Astrocyte (in vitro differentiated cells and primary cell): ENCODE results near the gene MYOCD. TPM values are rescaled to one million over a fixed set of nuclear protein-coding genes. Genes with fewer than 3 reads are reported as not detected.
"Not testable (repeated sequence)": the region's sequence is repeated elsewhere in the genome, so short reads cannot be mapped to it uniquely, and the experiment has no call there.

Experiments
- DNase-seq: peaks from one replicate; pipeline ENCODE4 v3.0.0-alpha.2; 2010; ENCODE audit warnings: low read depth
- FAIRE-seq: peaks from 2 replicates; lab custom pipeline; 2011; peaks lifted over from hg19 to GRCh38; lab: Jason Lieb, UNC
- H2AFZ ChIP-seq: 2 replicates; pipeline ENCODE4 v1.6.0; 2012; ENCODE audit warnings: low read depth, low read length, inconsistent platforms
- H3K27ac ChIP-seq: 2 replicates; pipeline ENCODE4 v1.5.1; 2011; ENCODE audit warnings: low read depth, low read length, inconsistent platforms
- H3K27me3 ChIP-seq: 2 replicates; pipeline ENCODE4 v1.6.0; 2011; ENCODE audit warnings: low read length, inconsistent platforms; ENCODE audit not compliant: insufficient read depth
- H3K36me3 ChIP-seq: 2 replicates; pipeline ENCODE4 v1.5.1; 2011; ENCODE audit warnings: low read length, inconsistent platforms; ENCODE audit not compliant: insufficient read depth
- H3K4me1 ChIP-seq: 2 replicates; pipeline ENCODE4 v1.5.1; 2011; ENCODE audit warnings: low read length, inconsistent platforms; ENCODE audit not compliant: insufficient read depth
- H3K4me2 ChIP-seq: 2 replicates; pipeline ENCODE4 v1.6.0; 2012; ENCODE audit warnings: low read length, inconsistent platforms
- H3K4me3 ChIP-seq: 2 replicates; pipeline ENCODE4 v1.5.1; 2011; ENCODE audit warnings: low read depth, mild to moderate bottlenecking, low read length, inconsistent platforms; ENCODE audit not compliant: insufficient read depth
- H3K79me2 ChIP-seq: 2 replicates; pipeline ENCODE4 v1.6.0; 2012; ENCODE audit warnings: mild to moderate bottlenecking, low read length, inconsistent platforms; ENCODE audit not compliant: insufficient read depth
- H3K9ac ChIP-seq: 2 replicates; pipeline ENCODE4 v1.6.0; 2012; ENCODE audit warnings: mild to moderate bottlenecking, low read length, inconsistent platforms
- H3K9me3 ChIP-seq: 2 replicates; pipeline ENCODE4 v1.5.1; 2012; ENCODE audit warnings: low read depth, mild to moderate bottlenecking, low read length, inconsistent platforms; ENCODE audit not compliant: insufficient read depth
- H4K20me1 ChIP-seq: 2 replicates; pipeline ENCODE4 v1.6.0; 2012; ENCODE audit warnings: low read length, inconsistent platforms; ENCODE audit not compliant: insufficient read depth
- H3K27ac Mint-ChIP-seq: one replicate; pipeline ENCODE4 v1.8.0; 2021; ENCODE audit warnings: mild to moderate bottlenecking, mixed read lengths; ENCODE audit not compliant: unreplicated experiment
- H3K27me3 Mint-ChIP-seq: one replicate; pipeline ENCODE4 v1.8.0; 2021; ENCODE audit warnings: low read depth, mixed read lengths; ENCODE audit not compliant: unreplicated experiment
- H3K36me3 Mint-ChIP-seq: one replicate; pipeline ENCODE4 v1.8.0; 2021; ENCODE audit warnings: low read depth, mixed read lengths; ENCODE audit not compliant: unreplicated experiment
- H3K4me1 Mint-ChIP-seq: one replicate; pipeline ENCODE4 v1.8.0; 2021; ENCODE audit warnings: low read depth, mixed read lengths; ENCODE audit not compliant: unreplicated experiment
- H3K4me3 Mint-ChIP-seq: one replicate; pipeline ENCODE4 v1.8.0; 2021; ENCODE audit warnings: mild to moderate bottlenecking, moderate library complexity, mixed read lengths; ENCODE audit not compliant: unreplicated experiment
- H3K9me3 Mint-ChIP-seq: one replicate; pipeline ENCODE4 v1.8.0; 2021; ENCODE audit warnings: mild to moderate bottlenecking, mixed read lengths; ENCODE audit not compliant: unreplicated experiment
- CTCF ChIP-seq: IDR thresholded peaks from 2 replicates; pipeline ENCODE4 v1.5.1; 2011; ENCODE audit warnings: low read depth, mild to moderate bottlenecking, inconsistent platforms, low read length, moderate library complexity; ENCODE audit not compliant: insufficient read depth
- EZH2 ChIP-seq: IDR thresholded peaks from 2 replicates; pipeline ENCODE4 v1.6.1; 2012; ENCODE audit warnings: mild to moderate bottlenecking, low read length, inconsistent platforms; ENCODE audit not compliant: insufficient read depth
- total RNA-seq: library from RNA; stranded (reverse); gene quantifications from 2 replicates; pipeline ENCODE4 v1.2.1, GENCODE V29; 2021

The MYOCD gene
- total RNA-seq, 1 donor from 2014 or later: 2.8 TPM

- Mint-ChIP-seq H3K4me3 (no peak overlapping the region), H3K27me3 (no peaks in the 10 kb centered on the region), H3K36me3 (no peaks in the 10 kb centered on the region), H3K4me1 (peaks cover 22% of the 10 kb centered on the region), H3K27ac (peak overlapping the region; percentile 16), H3K9me3 (peaks cover 5% of the 10 kb centered on the region)
- Histone ChIP-seq H3K27me3 (no peaks in the 10 kb centered on the region), H3K4me1 (peaks cover 15% of the 10 kb centered on the region), H3K4me2 (no peak overlapping the region), H2AFZ (peak overlapping the region; percentile 29), H4K20me1 (no peaks in the 10 kb centered on the region), H3K4me3 (no peak overlapping the region), H3K36me3 (no peaks in the 10 kb centered on the region), H3K27ac (no peak overlapping the region), H3K79me2 (no peaks in the 10 kb centered on the region), H3K9me3 (no peaks in the 10 kb centered on the region), H3K9ac (peak overlapping the region; percentile 24)
- no peak for FAIRE-seq
- TF ChIP-seq CTCF (no peak), EZH2 (no peak)
- DNase-seq: peak; percentile 25
Measured at GRCh38 chr17:12631076-12631475, 34.6 kb upstream of the MYOCD start.

- H3K4me1 ChIP-seq: peaks cover 23% of the 10 kb centered on the region
- no peaks in the 10 kb centered on the region for H3K9me3 ChIP-seq
- H4K20me1 ChIP-seq: no peaks in the 10 kb centered on the region
- H3K9ac ChIP-seq: no peak overlapping the region
- no peak overlapping the region for H3K4me3 ChIP-seq
- DNase-seq (no peak), FAIRE-seq (no peak)
- Mint-ChIP-seq H3K4me3 (no peak overlapping the region), H3K9me3 (peaks cover 5% of the 10 kb centered on the region), H3K36me3 (no peaks in the 10 kb centered on the region), H3K27ac (no peak overlapping the region), H3K4me1 (peaks cover 26% of the 10 kb centered on the region), H3K27me3 (no peaks in the 10 kb centered on the region)
- H2AFZ ChIP-seq: no peak overlapping the region
- TF ChIP-seq CTCF (no peak), EZH2 (no peak)
- no peaks in the 10 kb centered on the region for H3K27me3 ChIP-seq
- no peak overlapping the region for H3K4me2 ChIP-seq
- H3K36me3 ChIP-seq: no peaks in the 10 kb centered on the region
- no peaks in the 10 kb centered on the region for H3K79me2 ChIP-seq
- H3K27ac ChIP-seq: no peak overlapping the region
Measured at GRCh38 chr17:12632785-12633184, 32.9 kb upstream of the MYOCD start.

DNA sequence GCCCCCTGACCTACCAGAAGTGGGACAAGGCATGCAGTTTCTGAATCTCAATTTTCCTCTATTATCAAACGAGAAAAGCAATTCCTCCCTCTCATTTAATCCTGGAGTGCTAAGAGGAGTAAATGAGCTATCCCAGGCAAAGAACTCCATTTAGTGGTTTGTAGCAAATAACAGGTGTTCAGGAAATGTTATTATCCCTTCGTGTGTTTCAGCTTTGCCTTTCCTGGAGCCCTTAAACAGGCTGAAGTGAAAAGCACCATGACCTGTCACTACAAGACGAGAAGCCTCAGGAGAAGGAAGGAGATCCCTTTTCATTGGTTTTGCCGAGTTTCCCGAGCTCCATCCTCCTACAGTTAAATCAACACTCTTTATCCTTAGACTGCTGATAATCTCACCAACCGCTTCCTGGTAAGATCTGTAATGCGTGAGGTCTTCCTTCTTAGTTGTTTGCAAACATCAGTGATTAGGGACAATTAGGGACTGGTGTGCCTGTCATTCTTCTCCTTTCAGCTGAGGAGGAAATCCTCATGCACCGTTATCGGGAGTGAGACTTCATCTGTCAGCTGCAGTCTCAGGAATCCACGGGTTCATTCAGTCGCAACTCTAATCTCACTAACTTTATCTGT, 30.8 kb upstream of the MYOCD start:
- Mint-ChIP-seq H3K9me3 (peaks cover 5% of the 10 kb centered on the region), H3K27me3 (no peaks in the 10 kb centered on the region), H3K4me1 (peaks cover 24% of the 10 kb centered on the region), H3K4me3 (no peak overlapping the region), H3K36me3 (no peaks in the 10 kb centered on the region), H3K27ac (no peak overlapping the region)
- Histone ChIP-seq H2AFZ (peak overlapping the region; percentile 33), H3K79me2 (no peaks in the 10 kb centered on the region), H3K4me3 (no peak overlapping the region), H3K27ac (no peak overlapping the region), H3K4me1 (peaks cover 13% of the 10 kb centered on the region), H3K9ac (no peak overlapping the region), H3K36me3 (no peaks in the 10 kb centered on the region), H3K27me3 (no peaks in the 10 kb centered on the region), H3K4me2 (peak overlapping the region; percentile 5), H4K20me1 (no peaks in the 10 kb centered on the region), H3K9me3 (no peaks in the 10 kb centered on the region)
- TF ChIP-seq CTCF: no peak
- no peak for TF ChIP-seq EZH2
- FAIRE-seq (no peak), DNase-seq (no peak)

DNA sequence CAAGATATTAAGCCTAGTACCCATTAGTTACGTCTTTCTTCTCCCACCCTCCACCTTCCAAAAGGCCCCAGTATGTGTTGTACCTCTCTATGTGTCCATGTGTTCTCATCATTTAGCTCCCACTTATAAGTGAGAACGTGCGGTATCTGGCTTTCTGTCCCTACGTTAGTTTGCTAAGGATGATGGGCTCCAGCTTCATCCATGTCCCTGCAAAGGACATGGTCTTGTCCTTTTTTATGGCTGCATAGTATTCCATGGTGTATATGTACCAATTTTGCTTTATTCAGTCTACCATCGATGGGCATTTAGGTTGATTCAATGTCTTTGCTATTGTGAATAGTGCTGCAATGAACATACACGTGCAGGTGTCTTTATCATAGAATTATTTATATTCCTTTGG, 29.7 kb upstream of the MYOCD start:
- not testable (repeated sequence) for DNase-seq, H3K27ac ChIP-seq, FAIRE-seq, H3K9ac ChIP-seq, H3K4me2 ChIP-seq, H2AFZ ChIP-seq, H3K79me2 ChIP-seq, H3K9me3 ChIP-seq, H3K4me3 Mint-ChIP-seq, H3K9me3 Mint-ChIP-seq, H3K4me3 ChIP-seq, H4K20me1 ChIP-seq, H3K36me3 ChIP-seq, H3K27me3 Mint-ChIP-seq, H3K27me3 ChIP-seq, H3K36me3 Mint-ChIP-seq
- peak overlapping the region; percentile 15 for H3K27ac Mint-ChIP-seq
- H3K4me1 Mint-ChIP-seq: peaks cover 23% of the 10 kb centered on the region
- peaks cover 13% of the 10 kb centered on the region for H3K4me1 ChIP-seq
